ENCODE data around the gene SCNN1B. TPM values are rescaled to one million over a fixed set of nuclear protein-coding genes. Genes with fewer than 3 reads are reported as not detected.

SCNN1B gene
- total RNA-seq, 2 experiments from 2014 or later = not detected

- no peaks in the 10 kb centered on the region for H3K4me1 Mint-ChIP-seq (ENCODE audit: low read depth)
- TF ChIP-seq CTCF (IDR thresholded peaks at IDR 0.05) = no peak
- Histone ChIP-seq H3K4me3 (ENCODE audit: low read length) (no peak overlapping the region), H3K4me1 (ENCODE audit: insufficient read depth, low read length) (no peaks in the 10 kb centered on the region), H3K27me3 (ENCODE audit: control insufficient read depth in 1 of 2, insufficient read depth in 2 of 2, low read length in 2 of 2) (no peaks in the 10 kb centered on the region), H3K9me3 (ENCODE audit: control insufficient read depth in 1 of 2, insufficient read depth in 1 of 2, low read length in 2 of 2) (no peaks in the 10 kb centered on the region), H3K36me3 (ENCODE audit: insufficient read depth, low read length) (no peaks in the 10 kb centered on the region), H3K27ac (ENCODE audit: low read depth in 1 of 2, low read length in 2 of 2) (no peak overlapping the region)
- DNase-seq (no peak), ATAC-seq (ENCODE audit: poor library complexity) (no peak)
- H3K4me3 Mint-ChIP-seq = no peak overlapping the region
- H3K9me3 Mint-ChIP-seq = peaks cover 2% of the 10 kb centered on the region
- no peak overlapping the region for H3K27ac Mint-ChIP-seq
- no peaks in the 10 kb centered on the region for H3K36me3 Mint-ChIP-seq (ENCODE audit: low read depth)
- ChIA-PET POLR2A (no interaction called here), CTCF (no interaction called here)
- H3K27me3 Mint-ChIP-seq = no peaks in the 10 kb centered on the region
- intact Hi-C loops (cut with DNase I, micrococcal nuclease) = no loop called here
These were observed 55.7 kb downstream of the SCNN1B start for GRCh38 chr16:23357761-23358290.

GRCh38 chr16:23359092-23359760 is 57.1 kb downstream of the SCNN1B start:
- Histone ChIP-seq H3K36me3 (ENCODE audit: insufficient read depth, low read length) (no peaks in the 10 kb centered on the region), H3K9me3 (ENCODE audit: control insufficient read depth in 1 of 2, insufficient read depth in 1 of 2, low read length in 2 of 2) (no peaks in the 10 kb centered on the region), H3K27ac (ENCODE audit: low read depth in 1 of 2, low read length in 2 of 2) (no peak overlapping the region), H3K4me1 (ENCODE audit: insufficient read depth, low read length) (no peaks in the 10 kb centered on the region), H3K27me3 (ENCODE audit: control insufficient read depth in 1 of 2, insufficient read depth in 2 of 2, low read length in 2 of 2) (no peaks in the 10 kb centered on the region), H3K4me3 (ENCODE audit: low read length) (no peak overlapping the region)
- Mint-ChIP-seq H3K27me3 (no peaks in the 10 kb centered on the region), H3K36me3 (ENCODE audit: low read depth) (no peaks in the 10 kb centered on the region), H3K4me1 (ENCODE audit: low read depth) (no peaks in the 10 kb centered on the region), H3K9me3 (no peaks in the 10 kb centered on the region), H3K4me3 (no peak overlapping the region), H3K27ac (no peak overlapping the region)
- ATAC-seq (ENCODE audit: poor library complexity) = no peak
- intact Hi-C loops (cut with DNase I, micrococcal nuclease) = no loop called here
- CTCF ChIA-PET = no interaction called here
- POLR2A ChIA-PET = no interaction called here
- no peak for DNase-seq
- TF ChIP-seq CTCF (IDR thresholded peaks at IDR 0.05) = no peak

- H3K27me3 Mint-ChIP-seq = no peaks in the 10 kb centered on the region
- H3K4me1 Mint-ChIP-seq (ENCODE audit: low read depth) = peaks cover 6% of the 10 kb centered on the region
- Histone ChIP-seq H3K36me3 (ENCODE audit: insufficient read depth, low read length) (no peaks in the 10 kb centered on the region), H3K9me3 (ENCODE audit: control insufficient read depth in 1 of 2, insufficient read depth in 1 of 2, low read length in 2 of 2) (no peaks in the 10 kb centered on the region), H3K27ac (ENCODE audit: low read depth in 1 of 2, low read length in 2 of 2) (no peak overlapping the region), H3K4me3 (ENCODE audit: low read length) (no peak overlapping the region), H3K27me3 (ENCODE audit: control insufficient read depth in 1 of 2, insufficient read depth in 2 of 2, low read length in 2 of 2) (no peaks in the 10 kb centered on the region), H3K4me1 (ENCODE audit: insufficient read depth, low read length) (peaks cover 3% of the 10 kb centered on the region)
- TF ChIP-seq CTCF (IDR thresholded peaks at IDR 0.05) = no peak
- no peak overlapping the region for H3K4me3 Mint-ChIP-seq
- ATAC-seq (ENCODE audit: poor library complexity) (no peak), DNase-seq (no peak)
- H3K27ac Mint-ChIP-seq = no peak overlapping the region
- POLR2A ChIA-PET = no interaction called here
- no peaks in the 10 kb centered on the region for H3K9me3 Mint-ChIP-seq
- intact Hi-C loops (cut with DNase I, micrococcal nuclease) = no loop called here
- CTCF ChIA-PET = no interaction called here
- no peaks in the 10 kb centered on the region for H3K36me3 Mint-ChIP-seq (ENCODE audit: low read depth)
These were observed 60.6 kb downstream of the SCNN1B start for GRCh38 chr16:23362460-23363317.
